GM12892 (cell line): ENCODE measurements around the gene EFL1.

Source experiments
- POLR2A ChIP-seq: IDR thresholded peaks from 2 replicates; pipeline ENCODE4 v1.6.1; 2011; ENCODE audit warnings: low read depth, low read length, control low read depth
- TAF1 ChIP-seq: IDR thresholded peaks from 2 replicates; pipeline ENCODE4 v1.6.1; 2011; ENCODE audit warnings: low read depth, mild to moderate bottlenecking, control low read depth, low read length, borderline replicate concordance

DNA sequence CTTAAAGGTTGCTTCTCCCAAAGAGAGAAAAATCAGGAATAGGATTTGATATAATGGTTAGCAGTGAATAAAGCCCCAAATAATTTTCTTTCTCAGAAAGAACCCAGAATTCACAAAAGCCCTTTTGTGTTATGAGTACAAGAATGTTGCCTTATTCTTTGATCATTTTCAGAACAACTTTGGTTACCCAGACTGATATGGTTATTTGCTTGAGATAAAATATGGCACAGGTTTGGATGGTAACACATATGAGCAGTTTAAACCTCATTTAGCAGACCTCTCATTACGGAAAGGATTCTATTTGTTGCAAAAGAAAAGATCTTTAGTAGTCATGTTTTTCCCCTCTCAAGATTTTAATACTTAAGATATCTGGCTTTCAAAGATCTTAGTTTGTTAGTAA, 111.9 kb downstream of the EFL1 start:
- no peak for TF ChIP-seq POLR2A
- TF ChIP-seq TAF1: no peak
